Measurements from ENCODE around the gene PKN1. TPM values are rescaled to one million over a fixed set of nuclear protein-coding genes. Genes with fewer than 3 reads are reported as not detected.
"Not testable (repeated sequence)": the region's sequence is repeated elsewhere in the genome, so short reads cannot be mapped to it uniquely, and the experiment has no call there.

Gene PKN1
- total RNA-seq, 1 donor from 2014 or later = 162 TPM

DNA sequence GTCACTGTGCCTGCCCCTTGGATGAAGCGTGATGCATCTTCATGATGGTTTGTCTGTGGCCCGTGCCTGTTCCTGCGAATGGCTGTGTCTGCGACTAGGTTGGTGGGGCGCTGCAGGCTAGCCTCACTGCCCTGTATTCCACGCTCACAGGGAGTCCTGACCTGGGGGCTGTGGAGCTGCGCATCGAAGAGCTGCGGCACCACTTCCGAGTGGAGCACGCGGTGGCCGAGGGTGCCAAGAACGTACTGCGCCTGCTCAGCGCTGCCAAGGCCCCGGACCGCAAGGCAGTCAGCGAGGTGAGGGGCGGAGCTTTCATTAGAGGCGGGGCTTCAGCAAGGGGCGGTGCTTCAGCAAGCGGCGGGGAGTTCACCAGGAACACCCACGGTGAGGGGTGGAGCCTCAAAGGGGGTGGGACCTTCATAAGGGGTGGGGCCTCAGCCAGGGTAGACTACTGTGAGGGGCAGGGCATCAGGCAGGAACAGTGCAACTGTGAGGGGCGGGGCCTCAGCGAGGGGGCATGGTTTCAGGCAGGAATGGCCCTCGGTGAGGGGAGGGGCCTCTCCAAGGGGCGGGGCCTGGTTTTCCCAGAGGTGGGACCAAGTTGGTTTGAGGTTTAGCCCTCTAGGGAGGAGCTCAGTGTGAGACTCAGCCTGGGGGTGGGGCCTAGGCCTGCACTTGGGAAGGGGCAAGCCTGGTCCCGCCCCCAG is 17.2 kb downstream of the PKN1 start:
- peak; percentile 49 for ATAC-seq
- no peak for DNase-seq

DNA sequence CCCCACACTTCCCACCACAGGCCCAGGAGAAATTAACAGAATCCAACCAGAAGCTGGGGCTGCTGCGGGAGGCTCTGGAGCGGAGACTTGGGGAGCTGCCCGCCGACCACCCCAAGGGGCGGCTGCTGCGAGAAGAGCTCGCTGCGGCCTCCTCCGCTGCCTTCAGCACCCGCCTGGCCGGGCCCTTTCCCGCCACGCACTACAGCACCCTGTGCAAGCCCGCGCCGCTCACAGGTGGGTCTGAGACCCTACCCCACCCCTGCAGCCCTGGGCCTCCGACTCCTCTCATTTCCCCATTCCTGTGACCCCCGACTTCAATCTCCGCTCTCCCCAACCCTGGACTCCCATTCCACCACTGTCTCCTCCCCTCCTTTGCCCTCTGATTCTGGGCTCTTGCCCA is 17.8 kb downstream of the PKN1 start:
- peak; percentile 19 for DNase-seq
- no peak for ATAC-seq
- intact Hi-C loops (cut with micrococcal nuclease) = no loop called here

More for the DNA sequence above, 17.2 kb downstream of the PKN1 start:
- intact Hi-C loops (cut with micrococcal nuclease) = no loop called here

DNA sequence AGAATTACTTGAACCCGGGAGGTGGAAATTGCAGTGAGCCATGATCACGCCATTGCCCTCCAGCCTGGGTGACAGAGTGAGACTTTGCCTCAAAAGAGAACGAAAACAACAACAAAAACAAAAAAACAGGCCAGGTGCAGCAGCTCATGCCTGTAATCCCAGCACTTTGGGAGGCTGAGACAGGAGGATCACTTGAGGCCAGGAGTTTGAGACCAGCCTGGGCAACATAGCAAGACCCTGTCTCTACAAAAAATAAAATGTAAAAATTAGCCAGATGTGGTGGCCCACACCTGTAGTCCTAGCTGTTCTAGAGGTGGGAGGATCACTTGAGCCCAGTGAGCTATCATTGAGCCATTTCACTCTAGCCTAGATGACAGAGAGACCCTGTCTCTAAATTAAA is 19.2 kb downstream of the PKN1 start:
- DNase-seq; intact Hi-C loops (cut with micrococcal nuclease); ATAC-seq: not testable (repeated sequence)

DNA sequence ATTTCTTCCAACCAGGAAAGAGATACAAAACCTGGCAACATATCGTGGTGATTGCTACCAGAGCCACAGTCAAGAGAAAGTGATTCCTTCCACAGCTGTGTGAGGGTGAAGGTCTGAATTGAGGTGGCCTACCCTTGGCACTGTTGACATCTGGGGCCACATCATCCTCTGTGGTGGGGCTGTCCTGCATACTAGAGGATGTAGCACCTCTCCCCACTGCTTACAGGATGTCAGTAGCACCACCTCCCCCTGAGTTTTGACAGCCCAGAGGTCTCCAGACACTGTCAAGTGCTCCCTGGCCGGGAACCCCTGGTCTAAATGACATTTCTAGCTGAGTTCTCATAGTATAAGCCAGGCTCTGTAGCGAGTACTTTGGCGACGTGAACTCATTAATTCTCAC is 26.6 kb downstream of the PKN1 start:
- intact Hi-C loops (cut with micrococcal nuclease) = no loop called here
- DNase-seq (peak; percentile 3), ATAC-seq (no peak)

GRCh38 chr19:14460935-14461334 is 27.8 kb downstream of the PKN1 start:
- DNase-seq (no peak), ATAC-seq (no peak)
- intact Hi-C loops (cut with micrococcal nuclease) = no loop called here

DNA sequence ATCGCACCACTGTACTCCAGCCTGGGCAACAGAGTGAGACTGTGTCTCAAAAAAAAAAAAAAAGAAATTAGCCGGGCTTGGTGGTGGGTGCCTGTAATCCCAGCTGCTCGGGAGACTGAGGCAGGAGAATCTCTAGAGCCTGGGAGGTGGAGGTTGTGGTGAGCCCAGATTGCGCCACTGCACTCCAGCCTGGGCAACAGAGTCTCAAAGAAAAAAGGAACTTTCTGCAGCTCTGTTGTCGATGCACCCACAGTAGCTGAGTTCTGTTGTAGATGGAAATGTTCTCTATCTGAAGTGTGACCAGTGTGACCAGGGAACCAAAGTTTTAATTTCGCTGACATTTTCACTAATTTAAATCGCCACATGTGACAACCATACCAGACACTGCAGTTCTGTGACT is 29.3 kb downstream of the PKN1 start:
- ATAC-seq; intact Hi-C loops (cut with micrococcal nuclease): not testable (repeated sequence)
- peak; percentile 5 for DNase-seq

GRCh38 chr19:14463747-14464146 is 30.6 kb downstream of the PKN1 start:
- intact Hi-C loops (cut with micrococcal nuclease) = no loop called here
- no peak for ATAC-seq
- DNase-seq = peak; percentile 23

GRCh38 chr19:14467391-14467790 is 34.3 kb downstream of the PKN1 start:
- intact Hi-C loops (cut with micrococcal nuclease) = no loop called here
- DNase-seq = peak; percentile 18
- no peak for ATAC-seq

GRCh38 chr19:14467816-14468215 is 34.7 kb downstream of the PKN1 start:
- DNase-seq (peak; percentile 15), ATAC-seq (no peak)
- intact Hi-C loops (cut with micrococcal nuclease) = no loop called here

GRCh38 chr19:14470031-14470876 is 37.1 kb downstream of the PKN1 start:
- intact Hi-C loops (cut with micrococcal nuclease) = no loop called here
- DNase-seq (peak; percentile 25), ATAC-seq (no peak)

DNA sequence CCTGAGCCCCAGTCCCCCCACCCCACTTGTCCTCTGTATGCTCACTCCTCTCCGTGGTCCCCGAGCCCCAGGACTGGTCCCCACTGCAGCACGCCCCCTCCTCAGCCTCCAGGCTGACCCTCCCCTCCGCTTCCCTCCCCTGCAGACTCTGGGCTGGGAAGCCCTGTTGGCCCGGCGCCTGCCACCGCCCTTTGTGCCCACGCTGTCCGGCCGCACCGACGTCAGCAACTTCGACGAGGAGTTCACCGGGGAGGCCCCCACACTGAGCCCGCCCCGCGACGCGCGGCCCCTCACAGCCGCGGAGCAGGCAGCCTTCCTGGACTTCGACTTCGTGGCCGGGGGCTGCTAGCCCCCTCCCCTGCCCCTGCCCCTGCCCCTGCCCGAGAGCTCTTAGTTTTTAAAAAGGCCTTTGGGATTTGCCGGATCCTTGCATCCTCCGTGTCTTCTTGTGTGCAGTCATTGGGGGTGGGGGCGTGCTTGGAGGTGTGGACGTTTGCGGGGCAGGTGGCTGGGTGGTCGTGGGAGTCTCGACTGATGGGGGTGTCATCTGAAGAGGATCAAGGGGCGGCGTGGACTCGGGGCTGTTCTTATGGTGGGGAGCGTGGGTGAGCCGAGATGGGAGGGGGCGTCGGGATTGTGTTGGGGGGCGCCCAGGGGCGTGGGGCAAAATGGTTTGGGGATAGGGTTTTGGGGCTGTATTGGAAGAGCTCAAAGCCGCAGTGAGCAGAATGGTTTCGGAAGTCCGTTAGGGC is 38.5 kb downstream of the PKN1 start:
- DNase-seq = peak; percentile 27
- intact Hi-C loops (cut with micrococcal nuclease) = no loop called here
- ATAC-seq = no peak

GRCh38 chr19:14472202-14472938 is 39.3 kb downstream of the PKN1 start:
- peak; percentile 85 for DNase-seq
- peak; percentile 65 for ATAC-seq

DNA sequence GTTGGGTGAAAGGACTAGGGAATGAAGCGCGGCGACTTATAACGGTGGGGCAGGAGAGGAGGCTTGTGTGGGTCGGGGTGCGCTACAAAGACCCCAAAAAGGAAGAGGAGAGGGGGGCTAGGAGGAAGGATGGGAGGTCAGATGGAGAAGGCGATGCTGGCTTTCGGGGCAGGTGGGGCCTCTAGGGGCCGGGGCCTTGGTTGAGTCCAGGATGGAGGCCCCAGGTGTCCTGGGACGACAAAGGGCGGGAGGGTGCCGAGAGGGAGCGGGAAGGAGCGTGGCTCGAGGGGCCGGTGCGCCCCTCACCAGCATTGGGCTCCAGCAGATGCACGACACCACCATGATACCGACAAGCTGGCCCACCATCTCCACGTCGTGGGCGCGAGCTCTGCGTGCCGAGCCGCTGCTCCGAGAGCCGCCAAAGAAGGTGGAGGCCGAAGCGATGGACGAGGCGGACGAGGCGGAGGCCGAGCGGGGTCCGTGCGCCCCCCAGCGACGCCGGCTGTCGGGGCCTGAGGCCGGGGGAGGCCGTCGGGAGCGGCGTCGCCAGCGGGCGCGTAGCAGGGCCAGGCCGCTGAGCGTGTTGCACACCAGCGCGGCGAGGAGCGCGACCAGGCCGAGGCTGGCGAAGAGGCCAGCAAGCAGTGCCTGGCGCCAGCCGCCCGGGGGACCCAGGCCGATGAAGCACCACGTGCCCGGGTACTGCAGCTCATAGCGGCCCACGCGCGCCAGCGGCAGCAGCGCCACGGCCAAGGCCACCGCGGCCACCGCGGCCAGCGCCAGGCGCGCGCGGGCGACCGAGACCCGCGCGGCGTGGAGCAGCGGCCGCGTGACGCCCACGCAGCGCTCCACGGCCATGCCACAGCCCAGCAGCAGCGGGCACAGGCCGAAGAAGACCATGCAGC is 40.2 kb downstream of the PKN1 start:
- DNase-seq = peak; percentile 34
- intact Hi-C loops (cut with micrococcal nuclease) = no loop called here
- no peak for ATAC-seq

More at GRCh38 chr19:14472202-14472938, 39.3 kb downstream of the PKN1 start:
- intact Hi-C loops (cut with micrococcal nuclease) = no loop called here

GRCh38 chr19:14473978-14474578 is 41.0 kb downstream of the PKN1 start:
- DNase-seq (peak; percentile 54), ATAC-seq (no peak)
- intact Hi-C loops (cut with micrococcal nuclease) = no loop called here

DNA sequence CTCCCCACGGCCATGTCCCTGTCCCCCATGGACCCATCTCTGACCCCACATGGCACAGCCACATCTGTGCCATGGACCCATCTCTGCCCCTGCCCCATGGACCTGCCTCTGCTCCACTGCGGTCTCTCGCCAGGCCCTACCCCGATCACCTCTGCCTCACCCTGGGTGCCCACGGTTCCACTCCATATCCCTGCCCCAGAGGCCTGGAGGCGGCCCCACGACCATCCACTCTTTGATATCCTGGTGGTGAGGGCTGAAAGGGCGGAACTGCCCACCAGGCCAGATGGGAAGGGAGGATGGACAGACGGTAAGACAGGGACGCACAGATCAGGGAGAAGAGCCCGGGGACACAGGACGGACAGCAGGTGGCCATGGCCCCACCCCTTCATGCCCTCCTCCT is 41.7 kb downstream of the PKN1 start:
- DNase-seq = peak; percentile 28
- intact Hi-C loops (cut with micrococcal nuclease) = no loop called here
- no peak for ATAC-seq

- DNase-seq (peak; percentile 35), ATAC-seq (peak; percentile 4)
- intact Hi-C loops (cut with micrococcal nuclease) = no loop called here
Measured at GRCh38 chr19:14475251-14476073, 42.4 kb downstream of the PKN1 start, which contains the start of gene PTGER1. PTGER1 (minus strand) TSS chr19:14475354; CDS start chr19:14474320, 1,034 bp downstream.

DNA sequence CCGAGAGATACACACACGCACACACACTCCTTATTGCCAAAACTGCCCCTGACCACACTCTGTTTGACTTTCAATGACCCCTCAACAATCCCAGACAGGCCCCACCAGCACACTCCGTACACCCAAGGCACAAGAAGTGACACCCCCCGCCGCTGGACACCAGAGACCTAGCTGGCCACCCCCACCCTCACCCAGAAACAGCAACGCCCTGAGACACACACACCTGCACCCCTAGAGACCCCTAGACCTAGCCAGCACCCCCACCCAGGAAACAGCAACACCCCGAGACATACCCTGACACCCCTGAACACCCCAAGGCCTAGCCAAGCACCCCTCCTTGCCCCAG is 43.2 kb downstream of the PKN1 start:
- ATAC-seq (no peak), DNase-seq (peak; percentile 11)
- intact Hi-C loops (cut with micrococcal nuclease) = no loop called here
